A549 (cell line): Measurements from ENCODE around the gene CCL17.

Source experiments
- CBX2 ChIP-seq: fragments of 200-600 bp; sonication (generic); IDR thresholded peaks from 2 replicates; pipeline ENCODE4 v1.6.1; 2016; ENCODE audit warnings: low read depth, mild to moderate bottlenecking, borderline replicate concordance
- CHD2 ChIP-seq: fragments of 150-350 bp; IDR thresholded peaks from 2 replicates; pipeline ENCODE4 v1.6.1; 2014; ENCODE audit warnings: low read length; ENCODE audit not compliant: partially characterized antibody
- CTCF ChIP-seq: fragments of >200 bp; sonication (Bioruptor Twin); formaldehyde crosslinking; IDR thresholded peaks from 3 replicates; pipeline ENCODE4 v1.5.1; 2016
- HES2 ChIP-seq: fragments of >200 bp; sonication (Bioruptor Twin); formaldehyde crosslinking; IDR thresholded peaks from 2 replicates; pipeline ENCODE4 v1.6.1; 2016
- JUNB ChIP-seq: fragments of >200 bp; sonication (Bioruptor Twin); formaldehyde crosslinking; IDR thresholded peaks from 2 replicates; pipeline ENCODE4 v1.6.1; 2016
- KDM1A ChIP-seq: fragments of 200-600 bp; sonication (generic); IDR thresholded peaks from 2 replicates; pipeline ENCODE4 v1.6.1; 2016; ENCODE audit warnings: low read depth, mild to moderate bottlenecking
- KDM5A ChIP-seq: fragments of 200-600 bp; sonication (generic); IDR thresholded peaks from 2 replicates; pipeline ENCODE4 v1.6.1; 2016; ENCODE audit warnings: antibody characterized with exemption, mild to moderate bottlenecking
- MAFK ChIP-seq: fragments of 450-650 bp; IDR thresholded peaks from 2 replicates; pipeline ENCODE4 v1.6.1; 2014; ENCODE audit not compliant: partially characterized antibody
- MAX ChIP-seq: IDR thresholded peaks from 2 replicates; pipeline ENCODE4 v1.6.1; 2012
- PHF8 ChIP-seq: fragments of 200-600 bp; sonication (generic); IDR thresholded peaks from 2 replicates; pipeline ENCODE4 v1.6.1; 2016; ENCODE audit warnings: low read depth, mild to moderate bottlenecking, antibody characterized with exemption, moderate library complexity, borderline replicate concordance
- POLR2A ChIP-seq: IDR thresholded peaks from 2 replicates; pipeline ENCODE4 v1.6.1; 2012; ENCODE audit warnings: mild to moderate bottlenecking, low read length
- RAD21 ChIP-seq, 2 experiments: fragments of >200 bp in 1 of 2; sonication (Bioruptor Twin) in 1 of 2; formaldehyde crosslinking in 1 of 2; IDR thresholded peaks in 1 of 2; conservative IDR thresholded peaks in 1 of 2; 2 replicates in 1 of 2; 3 replicates in 1 of 2; pipeline ENCODE4 v1.6.1; 2012 to 2018; ENCODE audit warnings: inconsistent platforms in 1 of 2
- TP53 ChIP-seq: fragments of 250-450 bp; sonication (Bioruptor Pico); IDR thresholded peaks from 2 replicates; pipeline ENCODE4 v1.5.0; 2021; ENCODE audit warnings: mild to moderate bottlenecking, moderate library complexity
- ZSCAN20 ChIP-seq: fragments of 250-450 bp; sonication (Bioruptor Pico); IDR thresholded peaks from 2 replicates; pipeline ENCODE4 v1.8.0; 2022; ENCODE audit warnings: mild to moderate bottlenecking, moderate library complexity

- no peak for TF ChIP-seq KDM1A
- TF ChIP-seq PHF8 = no peak
- no peak for TF ChIP-seq CTCF
- no peak for TF ChIP-seq HES2
- TF ChIP-seq JUNB = no peak
- TF ChIP-seq ZSCAN20 (CRISPR knock-in tag) = no peak
- no peak for TF ChIP-seq CBX2
- no peak for TF ChIP-seq POLR2A
- TF ChIP-seq MAX = no peak
- no peak for TF ChIP-seq KDM5A
- TF ChIP-seq MAFK = no peak
- TF ChIP-seq RAD21 (conservative IDR thresholded peaks at IDR 0.05 in 1 of 2, IDR thresholded peaks at IDR 0.05 in 1 of 2) = no peak
- no peak for TF ChIP-seq CHD2
- no peak for TF ChIP-seq TP53 (CRISPR knock-in tag)
Observed at GRCh38 chr16:57357330-57358085, 47.1 kb upstream of the CCL17 start.
